ENCODE measurements around the gene PANX3. TPM values are rescaled to one million over a fixed set of nuclear protein-coding genes. Genes with fewer than 3 reads are reported as not detected.

The PANX3 gene
- total RNA-seq, 1 donor from 2014 or later: not detected

- no peak for TF ChIP-seq CTCF (IDR thresholded peaks at IDR 0.05; ENCODE audit: borderline replicate concordance)
- H3K36me3 ChIP-seq: peaks cover 11% of the 10 kb centered on the region
- no peak for DNase-seq
- H3K9me3 ChIP-seq (replicated peaks): no peaks in the 10 kb centered on the region
- H3K4me3 ChIP-seq: no peak overlapping the region
- no peaks in the 10 kb centered on the region for H3K27me3 ChIP-seq (ENCODE audit: low read depth)
- no peak overlapping the region for H3K27ac ChIP-seq (replicated peaks)
- H3K4me1 ChIP-seq: no peaks in the 10 kb centered on the region
- intact Hi-C loops (cut with micrococcal nuclease): no loop called here
Observed at GRCh38 chr11:124658986-124659385, 47.8 kb downstream of the PANX3 start.

DNA sequence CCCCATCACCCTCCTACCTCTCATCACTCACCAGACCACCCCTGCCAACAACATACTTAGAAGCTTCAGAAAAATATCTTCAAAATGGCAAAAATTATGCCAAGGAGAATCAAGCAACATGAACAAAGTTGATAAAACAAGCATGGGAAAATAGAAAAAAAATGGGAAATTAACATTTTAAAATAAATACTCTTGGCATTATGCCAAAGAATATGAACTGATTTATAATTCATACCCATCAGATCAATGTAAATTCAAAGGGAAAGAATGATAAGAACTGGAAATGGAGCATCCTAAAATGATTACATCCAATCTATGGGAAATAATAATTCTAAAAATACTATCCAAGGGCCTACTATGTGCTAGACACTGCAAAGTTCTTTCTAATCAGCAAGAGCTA, 50.3 kb downstream of the PANX3 start:
- H3K36me3 ChIP-seq: peaks cover 31% of the 10 kb centered on the region
- no peak for TF ChIP-seq CTCF (IDR thresholded peaks at IDR 0.05; ENCODE audit: borderline replicate concordance)
- no peaks in the 10 kb centered on the region for H3K27me3 ChIP-seq (ENCODE audit: low read depth)
- H3K4me3 ChIP-seq: no peak overlapping the region
- intact Hi-C loops (cut with micrococcal nuclease): no loop called here
- H3K9me3 ChIP-seq (replicated peaks): no peaks in the 10 kb centered on the region
- no peaks in the 10 kb centered on the region for H3K4me1 ChIP-seq
- H3K27ac ChIP-seq (replicated peaks): no peak overlapping the region
- DNase-seq: no peak

- Histone ChIP-seq H3K27me3 (ENCODE audit: low read depth) (no peaks in the 10 kb centered on the region), H3K4me1 (no peaks in the 10 kb centered on the region), H3K36me3 (peaks cover 36% of the 10 kb centered on the region), H3K9me3 (replicated peaks) (no peaks in the 10 kb centered on the region), H3K27ac (replicated peaks) (no peak overlapping the region), H3K4me3 (no peak overlapping the region)
- intact Hi-C loops (cut with micrococcal nuclease): no loop called here
- DNase-seq: no peak
- TF ChIP-seq CTCF (IDR thresholded peaks at IDR 0.05; ENCODE audit: borderline replicate concordance): no peak
Observed at GRCh38 chr11:124662106-124662505, 50.9 kb downstream of the PANX3 start.

GRCh38 chr11:124663861-124664260, 52.6 kb downstream of the PANX3 start:
- H3K36me3 ChIP-seq: peaks cover 36% of the 10 kb centered on the region
- H3K27ac ChIP-seq (replicated peaks): no peak overlapping the region
- no peaks in the 10 kb centered on the region for H3K4me1 ChIP-seq
- H3K9me3 ChIP-seq (replicated peaks): no peaks in the 10 kb centered on the region
- no peak overlapping the region for H3K4me3 ChIP-seq
- TF ChIP-seq CTCF (IDR thresholded peaks at IDR 0.05; ENCODE audit: borderline replicate concordance): no peak
- H3K27me3 ChIP-seq (ENCODE audit: low read depth): no peaks in the 10 kb centered on the region
- DNase-seq: no peak
- intact Hi-C loops (cut with micrococcal nuclease): no loop called here

- Histone ChIP-seq H3K27me3 (ENCODE audit: low read depth) (no peaks in the 10 kb centered on the region), H3K27ac (replicated peaks) (no peak overlapping the region), H3K36me3 (peaks cover 30% of the 10 kb centered on the region), H3K4me3 (no peak overlapping the region), H3K4me1 (peaks cover 2% of the 10 kb centered on the region), H3K9me3 (replicated peaks) (no peaks in the 10 kb centered on the region)
- intact Hi-C loops (cut with micrococcal nuclease): loop anchor here (5.0 kb wide), 1 partner anchor 170 kb away; no protein-coding TSS in a partner anchor
- TF ChIP-seq CTCF (IDR thresholded peaks at IDR 0.05; ENCODE audit: borderline replicate concordance): no peak
- DNase-seq: no peak
Observed at GRCh38 chr11:124667601-124668000, 56.4 kb downstream of the PANX3 start.

DNA sequence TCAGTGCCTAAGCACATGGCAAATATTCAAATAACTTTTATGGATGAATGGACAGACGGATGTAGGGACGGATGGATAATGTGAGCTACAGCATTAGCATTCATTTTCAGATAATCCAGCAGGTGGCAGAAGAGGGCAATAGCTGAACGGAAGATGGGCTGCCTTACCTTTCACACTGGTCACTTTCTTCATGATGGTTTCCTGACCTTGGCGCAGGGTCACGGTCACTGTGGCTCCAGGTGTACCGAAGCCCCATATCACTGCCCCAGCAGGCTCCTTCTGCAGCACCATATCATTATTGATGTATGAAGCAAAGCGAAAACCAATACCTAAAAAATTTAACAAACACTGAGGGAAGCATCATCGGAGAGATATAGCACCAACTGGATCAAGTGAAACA, 58.0 kb downstream of the PANX3 start:
- Histone ChIP-seq H3K9me3 (replicated peaks) (no peaks in the 10 kb centered on the region), H3K4me3 (no peak overlapping the region), H3K36me3 (peaks cover 29% of the 10 kb centered on the region), H3K27ac (replicated peaks) (no peak overlapping the region), H3K27me3 (ENCODE audit: low read depth) (no peaks in the 10 kb centered on the region), H3K4me1 (peaks cover 13% of the 10 kb centered on the region)
- DNase-seq: no peak
- TF ChIP-seq CTCF (IDR thresholded peaks at IDR 0.05; ENCODE audit: borderline replicate concordance): peak; percentile 90
- intact Hi-C loops (cut with micrococcal nuclease): loop anchor here (5.0 kb wide), 1 partner anchor 168 kb away; no protein-coding TSS in a partner anchor

Measured in left ventricle myocardium inferior (tissue), 1 donor.